Psoas muscle (tissue), 8 donors: ENCODE measurements around the gene GNG12. TPM values are rescaled to one million over a fixed set of nuclear protein-coding genes. Genes with fewer than 3 reads are reported as not detected.

Experiments used
- ATAC-seq, 4 donors: fragments of 200-7000 bp; cut with Tn5 transposase; one replicate each; pipeline ENCODE4 v1.9.1; 2020; ENCODE audit warnings: moderate library complexity in 3 of 4, mild to moderate bottlenecking in 2 of 4
- DNase-seq, 2 donors: peaks; one replicate each; pipeline ENCODE4 v3.0.0-alpha.2; 2020
- H3K27ac ChIP-seq: fragments of 200-600 bp; one replicate; pipeline ENCODE4 v1.8.0; 2022
- H3K27me3 ChIP-seq, 3 donors: fragments of 200-600 bp in 1 of 3; one replicate each; pipeline versions ENCODE4 v1.6.1 to v1.8.0; 2013 to 2022; ENCODE audit warnings: low read length in 2 of 3, mild to moderate bottlenecking in 2 of 3, moderate library complexity in 1 of 3; ENCODE audit not compliant: insufficient read depth in 3 of 3
- H3K36me3 ChIP-seq, 2 donors: fragments of 200-600 bp in 1 of 2; one replicate each; pipeline versions ENCODE4 v1.6.1 to v1.8.0; 2013 to 2022; ENCODE audit warnings: low read depth in 1 of 2, mild to moderate bottlenecking in 1 of 2, moderate library complexity in 1 of 2; ENCODE audit not compliant: insufficient read depth in 1 of 2
- H3K4me1 ChIP-seq: fragments of 200-600 bp; one replicate; pipeline ENCODE4 v1.8.0; 2022
- H3K4me3 ChIP-seq: fragments of 200-600 bp; one replicate; pipeline ENCODE4 v1.8.0; 2022; ENCODE audit warnings: mild to moderate bottlenecking
- H3K9me3 ChIP-seq: fragments of 200-600 bp; one replicate; pipeline ENCODE4 v1.8.0; 2022
- CTCF ChIP-seq: fragments of 200-600 bp; IDR thresholded peaks from one replicate; pipeline ENCODE4 v1.8.0; 2022; ENCODE audit warnings: antibody characterized with exemption
- WGBS, 3 donors: extraction: QIAGEN DNeasy Blood & Tissue Kit; methylation state at CpG; one replicate each; pipeline versions ENCODE4 v1.1.6 to v1.1.7; 2013; 5-methylcytosine and 5-hydroxymethylcytosine counted together
- intact Hi-C, 2 donors: fragments of 100-400 bp; cut with DNase I; formaldehyde crosslinking; loops; one replicate each; pipeline versions ENCODE4 v1.11.0 to v1.14.2; 2022
- polyA plus RNA-seq, 3 donors: library from polyadenylated mRNA; stranded (reverse); fragments of 200-250 nt; gene quantifications; one replicate each; pipeline ENCODE4 v1.2.3, GENCODE V29; 2013
- total RNA-seq, 4 donors: library from RNA; stranded (reverse); fragmentation: NEBNext Ultra II Directional in 2 of 4; extraction: Animal tissue kit (Norgen Biotek cat#: 25700) in 2 of 4; gene quantifications; one replicate each; pipeline versions ENCODE4 v1.2.1 to v1.2.4, GENCODE V29; 2021 to 2023
- donor health status: healthy with polysubstance abuse.
- donor health status: DM: no; HTN: no; CAD: no; lungs with moderate emphysema.
- donor health status: Bipolar disorder and iron deficiency.
- donor health status: healthy.
- donor health status: DM: yes; HTN: yes; CAD: no.
- donor health status: DM: no; HTN: no; CAD: no.
- donor health status: DM: no; HTN: no; CAD: no.
- donor health status: DM: yes; HTN: yes; CAD: no.

GNG12 gene
- total and polyA plus RNA-seq, 7 donors: 8.9 to 25.1 (median 18.6) TPM

GRCh38 chr1:67818162-67818561 is 15.1 kb downstream of the GNG12 start:
- intact Hi-C loops: no loop called here
- H3K4me1 ChIP-seq: peaks cover 19% of the 10 kb centered on the region
- WGBS, 3 donors: 83 to 96% (median 84%) methylated on average over 1 of the region's 1 CpG
- no peak for TF ChIP-seq CTCF
- H3K27ac ChIP-seq: no peak overlapping the region
- DNase-seq: no peak
- peaks cover 4% of the 10 kb centered on the region for H3K9me3 ChIP-seq
- H3K27me3 ChIP-seq: no peaks in the 10 kb centered on the region
- no peaks in the 10 kb centered on the region for H3K36me3 ChIP-seq
- ATAC-seq: no peak
- H3K4me3 ChIP-seq: no peak overlapping the region

- Histone ChIP-seq H3K4me1 (peaks cover 21% of the 10 kb centered on the region), H3K4me3 (no peak overlapping the region), H3K27me3 (no peaks in the 10 kb centered on the region), H3K9me3 (peaks cover 4% of the 10 kb centered on the region), H3K36me3 (no peaks in the 10 kb centered on the region), H3K27ac (no peak overlapping the region)
- DNase-seq (peak; percentile 18 to 59), ATAC-seq (no peak)
- WGBS, 3 donors: 81 to 93% (median 93%) methylated on average over 1 of the region's 1 CpG
- intact Hi-C loops: no loop called here
- TF ChIP-seq CTCF: no peak
Observed at GRCh38 chr1:67817319-67817718, 15.9 kb downstream of the GNG12 start.

GRCh38 chr1:67816506-67816905 is 16.8 kb downstream of the GNG12 start:
- Histone ChIP-seq H3K27me3 (no peaks in the 10 kb centered on the region), H3K36me3 (no peaks in the 10 kb centered on the region), H3K27ac (no peak overlapping the region), H3K4me1 (peaks cover 29% of the 10 kb centered on the region), H3K9me3 (peaks cover 4% of the 10 kb centered on the region), H3K4me3 (no peak overlapping the region)
- no peak for DNase-seq
- ATAC-seq: no peak
- intact Hi-C loops: no loop called here
- 96 to 99% (median 98%) methylated on average over 6 of the region's 6 CpGs for WGBS, 3 donors
- no peak for TF ChIP-seq CTCF

GRCh38 chr1:67816095-67816475 is 17.2 kb downstream of the GNG12 start:
- no peak overlapping the region for H3K27ac ChIP-seq
- TF ChIP-seq CTCF: no peak
- no peak overlapping the region for H3K4me3 ChIP-seq
- WGBS, 3 donors: 96 to 97% (median 96%) methylated on average over 7 of the region's 7 CpGs
- ATAC-seq (no peak), DNase-seq (no peak)
- peaks cover 4% of the 10 kb centered on the region for H3K9me3 ChIP-seq
- H3K36me3 ChIP-seq: no peaks in the 10 kb centered on the region
- H3K4me1 ChIP-seq: peaks cover 29% of the 10 kb centered on the region
- intact Hi-C loops: no loop called here
- H3K27me3 ChIP-seq: no peaks in the 10 kb centered on the region

GRCh38 chr1:67815303-67816094 is 17.8 kb downstream of the GNG12 start:
- H3K4me1 ChIP-seq: peaks cover 29% of the 10 kb centered on the region
- ATAC-seq (no peak), DNase-seq (no peak)
- no peak overlapping the region for H3K27ac ChIP-seq
- TF ChIP-seq CTCF: no peak
- intact Hi-C loops: no loop called here
- no peak overlapping the region for H3K4me3 ChIP-seq
- 83 to 93% (median 86%) methylated on average over 17 of the region's 17 CpGs for WGBS, 3 donors
- no peaks in the 10 kb centered on the region for H3K36me3 ChIP-seq
- peaks cover 4% of the 10 kb centered on the region for H3K9me3 ChIP-seq
- H3K27me3 ChIP-seq: no peaks in the 10 kb centered on the region
